Calu3 (cell line): ENCODE data around the gene CHM. TPM values are rescaled to one million over a fixed set of nuclear protein-coding genes. Genes with fewer than 3 reads are reported as not detected.
"Not testable (repeated sequence)": the region's sequence is repeated elsewhere in the genome, so short reads cannot be mapped to it uniquely, and the experiment has no call there.

Source experiments
- BruUV-seq: library from RNA; stranded (reverse); fragments of 400-500 nt; replicated peaks from 2 replicates; lab custom pipeline; 2021; lab: Mats Ljungman, UMichigan
- CTCF ChIA-PET: fragments of 300-600 bp; sonication (Branson Sonifier 250); formaldehyde crosslinking; loops from one replicate; lab custom pipeline; 2022; ENCODE audit warnings: antibody characterized with exemption; lab: Charles Lee
- DNase-seq: peaks from one replicate; pipeline ENCODE4 v3.0.0; 2022
- H3K27ac Mint-ChIP-seq: one replicate; pipeline ENCODE4 v1.8.0; 2022; ENCODE audit warnings: mixed read lengths; ENCODE audit not compliant: unreplicated experiment
- H3K27me3 Mint-ChIP-seq: one replicate; pipeline ENCODE4 v1.8.0; 2022; ENCODE audit warnings: mixed read lengths; ENCODE audit not compliant: unreplicated experiment
- H3K36me3 Mint-ChIP-seq: one replicate; pipeline ENCODE4 v1.8.0; 2022; ENCODE audit warnings: mild to moderate bottlenecking, moderate library complexity, mixed read lengths; ENCODE audit not compliant: insufficient read depth, unreplicated experiment
- H3K4me1 Mint-ChIP-seq: one replicate; pipeline ENCODE4 v1.8.0; 2022; ENCODE audit warnings: mild to moderate bottlenecking, low read depth, mixed read lengths; ENCODE audit not compliant: unreplicated experiment
- H3K4me3 Mint-ChIP-seq: one replicate; pipeline ENCODE4 v1.8.0; 2022; ENCODE audit warnings: mild to moderate bottlenecking, low read depth, moderate library complexity, mixed read lengths; ENCODE audit not compliant: unreplicated experiment
- H3K9me3 Mint-ChIP-seq: one replicate; pipeline ENCODE4 v1.8.0; 2022; ENCODE audit warnings: low read depth, mixed read lengths; ENCODE audit not compliant: unreplicated experiment
- CTCF ChIP-seq: fragments of 200-600 bp; IDR thresholded peaks from one replicate; pipeline ENCODE4 v1.8.0; 2022; ENCODE audit warnings: antibody characterized with exemption; ENCODE audit not compliant: unreplicated experiment
- intact Hi-C: fragments of 100-400 bp; cut with micrococcal nuclease; formaldehyde crosslinking; loops from one replicate; pipeline ENCODE4 v1.10.0; 2022; ENCODE audit not compliant: unreplicated experiment
- total RNA-seq: library from RNA; stranded (reverse); gene quantifications from 2 replicates; pipeline ENCODE4 v1.2.3, GENCODE V29; 2022

Gene CHM
- total RNA-seq, 1 experiment from 2014 or later, result 24.3 TPM

GRCh38 chrX:85930099-85930498, 117.3 kb downstream of the CHM start:
- Mint-ChIP-seq H3K4me3 (no peak overlapping the region), H3K36me3 (no peaks in the 10 kb centered on the region), H3K27me3 (no peaks in the 10 kb centered on the region), H3K4me1 (no peaks in the 10 kb centered on the region), H3K27ac (no peak overlapping the region), H3K9me3 (no peaks in the 10 kb centered on the region)
- TF ChIP-seq CTCF, result no peak
- intact Hi-C loops, result no loop called here
- no peak for DNase-seq
- no TSS peak for BruUV-seq
- CTCF ChIA-PET, result no interaction called here

DNA sequence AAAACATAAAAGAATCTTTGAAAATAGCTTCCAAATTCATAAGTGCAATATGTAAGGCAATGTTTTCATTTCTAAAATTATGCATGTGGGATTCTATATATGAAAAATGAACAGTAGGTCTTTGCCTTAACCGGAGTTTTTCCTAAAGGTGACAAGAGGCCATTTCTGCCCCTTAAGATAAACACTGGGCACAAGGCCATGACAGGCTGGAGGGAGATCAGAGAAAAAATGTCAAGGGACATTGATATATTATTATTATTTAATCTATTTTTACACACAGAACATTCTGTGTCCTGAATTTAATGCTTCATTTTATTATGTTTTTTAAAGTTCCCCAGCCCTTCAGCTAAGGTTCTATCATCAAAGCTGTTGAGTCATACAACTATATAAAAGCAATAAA, 118.8 kb downstream of the CHM start:
- TF ChIP-seq CTCF, result no peak
- intact Hi-C loops, result no loop called here
- CTCF ChIA-PET, result no interaction called here
- DNase-seq, result no peak
- BruUV-seq, result no TSS peak
- H3K4me3 Mint-ChIP-seq, result no peak overlapping the region
- H3K9me3 Mint-ChIP-seq, result no peaks in the 10 kb centered on the region
- H3K36me3 Mint-ChIP-seq, result no peaks in the 10 kb centered on the region
- H3K27ac Mint-ChIP-seq, result no peak overlapping the region
- no peaks in the 10 kb centered on the region for H3K27me3 Mint-ChIP-seq
- H3K4me1 Mint-ChIP-seq, result no peaks in the 10 kb centered on the region

GRCh38 chrX:85927740-85928139, 119.6 kb downstream of the CHM start:
- no peaks in the 10 kb centered on the region for H3K9me3 Mint-ChIP-seq
- H3K27me3 Mint-ChIP-seq, result no peaks in the 10 kb centered on the region
- CTCF ChIA-PET, result no interaction called here
- no peaks in the 10 kb centered on the region for H3K36me3 Mint-ChIP-seq
- intact Hi-C loops, result no loop called here
- no peak for DNase-seq
- H3K4me3 Mint-ChIP-seq, result no peak overlapping the region
- H3K27ac Mint-ChIP-seq, result no peak overlapping the region
- TF ChIP-seq CTCF, result no peak
- H3K4me1 Mint-ChIP-seq, result no peaks in the 10 kb centered on the region
- BruUV-seq, result no TSS peak

DNA sequence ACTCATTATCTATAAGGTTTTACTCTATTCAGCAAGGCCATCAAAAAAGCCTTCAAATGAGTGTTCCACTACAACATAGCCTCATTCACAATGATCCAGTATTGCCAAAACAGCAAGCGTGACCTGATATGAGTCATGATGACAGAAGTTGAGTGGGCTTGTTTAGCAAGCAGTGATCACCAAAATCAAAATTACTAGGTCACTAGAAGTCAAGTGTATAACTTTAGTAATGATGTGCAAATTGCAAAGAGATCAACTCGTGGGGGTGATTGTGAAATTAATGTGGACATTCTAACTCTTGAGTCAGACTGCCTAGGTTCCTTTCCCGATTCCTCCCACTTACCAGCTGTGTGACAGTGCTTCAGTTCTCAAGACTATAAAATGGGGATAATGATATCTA, 124.5 kb downstream of the CHM start:
- no TSS peak for BruUV-seq

GRCh38 chrX:85916656-85917280, 130.6 kb downstream of the CHM start:
- H3K36me3 Mint-ChIP-seq, H3K27ac Mint-ChIP-seq, H3K27me3 Mint-ChIP-seq, intact Hi-C loops, H3K4me1 Mint-ChIP-seq, DNase-seq, BruUV-seq, H3K4me3 Mint-ChIP-seq, H3K9me3 Mint-ChIP-seq: not testable (repeated sequence)
- CTCF ChIA-PET, result interaction anchor here (0.7 kb wide), 1 partner anchor 58 kb away, joined by 6 read pairs; no protein-coding TSS in a partner anchor

More for the DNA sequence above, 124.5 kb downstream of the CHM start:
- Mint-ChIP-seq H3K4me3 (no peak overlapping the region), H3K27me3 (no peaks in the 10 kb centered on the region), H3K36me3 (no peaks in the 10 kb centered on the region), H3K4me1 (no peaks in the 10 kb centered on the region), H3K9me3 (no peaks in the 10 kb centered on the region), H3K27ac (no peak overlapping the region)
- no peak for DNase-seq
- CTCF ChIA-PET, result no interaction called here
- no peak for TF ChIP-seq CTCF
- intact Hi-C loops, result no loop called here
